Right atrium auricular region (tissue), 2 donors: ENCODE data around the gene CENPO. TPM values are rescaled to one million over a fixed set of nuclear protein-coding genes. Genes with fewer than 3 reads are reported as not detected.

Experiments used
- DNase-seq: peaks from one replicate; pipeline ENCODE4 v3.0.0-alpha.2; 2019; ENCODE audit warnings: low spot score
- H3K27ac ChIP-seq, 2 donors: fragments of 200-600 bp; sonication (generic); 1 replicate in 1 of 2; 2 replicates in 1 of 2; pipeline ENCODE4 v1.5.1; 2016 to 2019
- H3K27me3 ChIP-seq, 2 donors: fragments of 200-600 bp; sonication (generic); one replicate each; pipeline versions ENCODE4 v1.5.1 to v1.6.0; 2017 to 2019
- H3K36me3 ChIP-seq: fragments of 200-600 bp; sonication (generic); one replicate; pipeline ENCODE4 v1.5.1; 2016
- H3K4me1 ChIP-seq, 2 donors: fragments of 200-600 bp; sonication (generic); one replicate each; pipeline versions ENCODE4 v1.5.1 to v1.6.0; 2017 to 2019
- H3K4me3 ChIP-seq, 2 donors: fragments of 200-600 bp; sonication (generic); 1 replicate in 1 of 2; 2 replicates in 1 of 2; pipeline ENCODE4 v1.5.1; 2017 to 2019; ENCODE audit warnings: mild to moderate bottlenecking in 1 of 2, moderate library complexity in 1 of 2
- H3K9me3 ChIP-seq, 2 donors: fragments of 200-600 bp; sonication (generic); one replicate each; pipeline ENCODE4 v1.5.1; 2019
- CTCF ChIP-seq, 2 donors: fragments of 200-600 bp; sonication (generic); IDR thresholded peaks; one replicate each; pipeline ENCODE4 v1.5.1; 2019; ENCODE audit warnings: antibody characterized with exemption in 2 of 2
- total RNA-seq, 2 donors: library from RNA; depleted of rRNA; stranded (reverse); fragments of >200 nt; gene quantifications; one replicate each; pipeline ENCODE4 v1.1.0, GENCODE V29; 2016

The CENPO gene
- total RNA-seq, 2 donors from 2014 or later: 1.2 to 1.7 TPM

- TF ChIP-seq CTCF (IDR thresholded peaks at IDR 0.05): no peak
- H3K9me3 ChIP-seq: no peaks in the 10 kb centered on the region
- no peaks in the 10 kb centered on the region for H3K27me3 ChIP-seq
- H3K27ac ChIP-seq: no peak overlapping the region
- no peak overlapping the region for H3K4me3 ChIP-seq
- no peaks in the 10 kb centered on the region for H3K36me3 ChIP-seq
- DNase-seq: peak; percentile 40
- H3K4me1 ChIP-seq: peaks cover 0 to 4% of the 10 kb centered on the region in 2 donors
Observed at GRCh38 chr2:24816884-24817283, 23.7 kb downstream of the CENPO start.

GRCh38 chr2:24818721-24819167 is 25.5 kb downstream of the CENPO start:
- peaks cover 10% of the 10 kb centered on the region for H3K36me3 ChIP-seq
- DNase-seq: peak; percentile 49

GRCh38 chr2:24819442-24820174 is 26.4 kb downstream of the CENPO start:
- no peak overlapping the region for H3K27ac ChIP-seq
- H3K4me3 ChIP-seq: no peak overlapping the region
- H3K4me1 ChIP-seq: peaks cover 0 to 4% of the 10 kb centered on the region in 2 donors
- no peak for TF ChIP-seq CTCF (IDR thresholded peaks at IDR 0.05)
- DNase-seq: peak; percentile 46
- no peaks in the 10 kb centered on the region for H3K9me3 ChIP-seq
- no peaks in the 10 kb centered on the region for H3K27me3 ChIP-seq
- H3K36me3 ChIP-seq: peaks cover 10% of the 10 kb centered on the region

More at GRCh38 chr2:24818721-24819167, 25.5 kb downstream of the CENPO start:
- Histone ChIP-seq H3K27ac (no peak overlapping the region), H3K27me3 (no peaks in the 10 kb centered on the region), H3K4me3 (no peak overlapping the region), H3K9me3 (no peaks in the 10 kb centered on the region), H3K4me1 (peaks cover 0 to 4% of the 10 kb centered on the region in 2 donors)
- TF ChIP-seq CTCF (IDR thresholded peaks at IDR 0.05): no peak

GRCh38 chr2:24820175-24820513 is 26.9 kb downstream of the CENPO start:
- Histone ChIP-seq H3K4me1 (peaks cover 0 to 4% of the 10 kb centered on the region in 2 donors), H3K27ac (no peak overlapping the region), H3K27me3 (no peaks in the 10 kb centered on the region), H3K4me3 (no peak overlapping the region), H3K9me3 (no peaks in the 10 kb centered on the region), H3K36me3 (peaks cover 10% of the 10 kb centered on the region)
- DNase-seq: peak; percentile 50
- TF ChIP-seq CTCF (IDR thresholded peaks at IDR 0.05): no peak

GRCh38 chr2:24820598-24821432 is 27.6 kb downstream of the CENPO start:
- Histone ChIP-seq H3K27ac (no peak overlapping the region), H3K4me1 (peaks cover 0 to 4% of the 10 kb centered on the region in 2 donors), H3K27me3 (no peaks in the 10 kb centered on the region), H3K4me3 (no peak overlapping the region), H3K36me3 (peaks cover 10% of the 10 kb centered on the region), H3K9me3 (no peaks in the 10 kb centered on the region)
- TF ChIP-seq CTCF (IDR thresholded peaks at IDR 0.05): no peak
- DNase-seq: peak; percentile 55
